DOHH2 (cell line): Measurements from ENCODE around the gene CST6.

Source experiments
- EZH2phosphoT487 ChIP-seq: fragments of 200-600 bp; sonication (generic); IDR thresholded peaks from 2 replicates; pipeline ENCODE4 v1.6.1; 2017; ENCODE audit warnings: borderline replicate concordance, mild to moderate bottlenecking, antibody characterized with exemption, low read length, moderate library complexity, mixed read lengths
- TF ChIP-seq, protein P1 (sequence below): fragments of 200-600 bp; sonication (generic); IDR thresholded peaks from one replicate; pipeline ENCODE4 v1.5.1; 2014; ENCODE audit warnings: antibody characterized with exemption, mild to moderate bottlenecking, low read depth, low read length; ENCODE audit not compliant: poor library complexity, severe bottlenecking

DNA sequence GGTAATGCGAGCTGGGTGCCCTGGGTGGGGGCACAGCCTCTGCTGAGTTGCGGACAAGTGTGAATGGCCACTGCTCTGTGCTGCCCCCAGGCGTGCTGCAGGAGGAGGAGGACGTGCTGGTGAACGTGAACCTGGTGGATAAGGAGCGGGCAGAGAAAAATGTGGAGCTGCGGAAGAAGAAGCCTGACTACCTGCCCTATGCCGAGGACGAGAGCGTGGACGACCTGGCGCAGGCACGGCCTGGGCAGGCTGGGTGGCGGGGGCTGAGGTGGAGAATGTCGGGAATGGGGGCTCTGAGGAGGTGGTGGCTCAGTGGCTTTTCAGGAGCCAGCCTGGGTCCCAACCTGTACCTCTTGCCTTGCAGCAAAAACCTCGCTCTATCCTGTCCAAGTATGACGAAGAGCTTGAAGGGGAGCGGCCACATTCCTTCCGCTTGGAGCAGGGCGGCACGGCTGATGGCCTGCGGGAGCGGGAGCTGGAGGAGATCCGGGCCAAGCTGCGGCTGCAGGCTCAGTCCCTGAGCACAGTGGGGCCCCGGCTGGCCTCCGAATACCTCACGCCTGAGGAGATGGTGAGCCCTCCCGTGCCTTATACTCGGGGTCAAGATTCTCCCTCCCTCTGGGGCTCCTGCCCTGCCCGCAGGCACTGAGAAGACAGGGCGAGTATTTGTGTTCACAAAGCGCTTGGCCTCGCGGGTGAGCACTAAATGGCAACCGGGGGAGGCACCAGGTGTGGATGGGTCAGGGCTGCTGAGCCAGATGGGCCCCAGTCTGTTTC is 45.6 kb upstream of the CST6 start:
- TF ChIP-seq, protein P1, sequence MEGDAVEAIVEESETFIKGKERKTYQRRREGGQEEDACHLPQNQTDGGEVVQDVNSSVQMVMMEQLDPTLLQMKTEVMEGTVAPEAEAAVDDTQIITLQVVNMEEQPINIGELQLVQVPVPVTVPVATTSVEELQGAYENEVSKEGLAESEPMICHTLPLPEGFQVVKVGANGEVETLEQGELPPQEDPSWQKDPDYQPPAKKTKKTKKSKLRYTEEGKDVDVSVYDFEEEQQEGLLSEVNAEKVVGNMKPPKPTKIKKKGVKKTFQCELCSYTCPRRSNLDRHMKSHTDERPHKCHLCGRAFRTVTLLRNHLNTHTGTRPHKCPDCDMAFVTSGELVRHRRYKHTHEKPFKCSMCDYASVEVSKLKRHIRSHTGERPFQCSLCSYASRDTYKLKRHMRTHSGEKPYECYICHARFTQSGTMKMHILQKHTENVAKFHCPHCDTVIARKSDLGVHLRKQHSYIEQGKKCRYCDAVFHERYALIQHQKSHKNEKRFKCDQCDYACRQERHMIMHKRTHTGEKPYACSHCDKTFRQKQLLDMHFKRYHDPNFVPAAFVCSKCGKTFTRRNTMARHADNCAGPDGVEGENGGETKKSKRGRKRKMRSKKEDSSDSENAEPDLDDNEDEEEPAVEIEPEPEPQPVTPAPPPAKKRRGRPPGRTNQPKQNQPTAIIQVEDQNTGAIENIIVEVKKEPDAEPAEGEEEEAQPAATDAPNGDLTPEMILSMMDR, result no peak
- no peak for TF ChIP-seq EZH2phosphoT487
